GM21825 (cell line): ENCODE results near the gene GASK1A.

Experiments
- ATAC-seq: cut with Tn5 transposase; IDR thresholded peaks from one replicate; pipeline ENCODE4 v1.9.1; 2021; ENCODE audit warnings: mild to moderate bottlenecking, moderate library complexity; ENCODE audit not compliant: unreplicated experiment

Gene GASK1A

GRCh38 chr3:43013256-43013655 lies 34.1 kb downstream of the GASK1A start:
- ATAC-seq: no peak

DNA sequence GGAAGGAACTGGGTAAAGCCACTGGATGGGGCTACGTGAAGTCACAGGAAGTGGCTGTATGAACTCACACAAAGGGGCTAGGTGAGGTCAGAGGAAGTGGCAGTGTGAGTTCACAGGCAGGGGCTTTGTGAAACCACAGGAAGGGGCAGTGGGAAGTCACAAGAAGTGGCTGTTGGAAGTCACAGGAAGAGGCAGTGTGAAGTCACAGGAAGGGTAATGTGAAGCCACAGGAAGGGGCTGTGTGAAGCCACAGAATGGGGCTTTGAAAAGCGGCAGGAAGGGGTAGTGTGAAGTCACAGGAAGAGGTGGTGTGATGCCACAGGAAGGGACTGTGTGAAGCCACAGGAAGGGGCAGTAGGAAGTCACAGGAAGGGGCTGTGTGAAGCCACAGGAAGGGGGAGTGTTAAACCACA lies 34.6 kb downstream of the GASK1A start:
- ATAC-seq: no peak

GRCh38 chr3:43014241-43014640 lies 35.1 kb downstream of the GASK1A start:
- no peak for ATAC-seq

DNA sequence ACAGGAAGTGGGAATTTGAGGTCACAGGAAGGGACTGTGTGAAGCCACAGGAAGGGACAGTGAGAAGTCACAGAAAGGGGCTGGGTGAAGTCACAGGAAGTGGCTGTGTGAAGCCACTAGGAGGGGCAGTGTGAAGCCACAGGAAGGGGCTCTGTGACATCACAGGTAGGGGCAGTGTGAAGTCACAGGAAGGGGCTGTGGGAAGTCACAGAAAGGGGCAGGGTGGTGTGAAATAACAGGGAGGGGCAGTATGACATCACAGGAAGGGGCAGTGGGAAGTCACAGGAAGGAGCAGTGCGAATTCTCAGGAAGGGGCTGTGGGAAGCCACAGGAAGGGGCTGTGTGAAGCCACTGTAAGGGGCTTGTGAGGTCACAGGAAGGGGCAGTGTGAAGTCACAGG lies 35.8 kb downstream of the GASK1A start:
- no peak for ATAC-seq

- ATAC-seq: no peak
These were observed 36.5 kb downstream of the GASK1A start for GRCh38 chr3:43015572-43015971.

DNA sequence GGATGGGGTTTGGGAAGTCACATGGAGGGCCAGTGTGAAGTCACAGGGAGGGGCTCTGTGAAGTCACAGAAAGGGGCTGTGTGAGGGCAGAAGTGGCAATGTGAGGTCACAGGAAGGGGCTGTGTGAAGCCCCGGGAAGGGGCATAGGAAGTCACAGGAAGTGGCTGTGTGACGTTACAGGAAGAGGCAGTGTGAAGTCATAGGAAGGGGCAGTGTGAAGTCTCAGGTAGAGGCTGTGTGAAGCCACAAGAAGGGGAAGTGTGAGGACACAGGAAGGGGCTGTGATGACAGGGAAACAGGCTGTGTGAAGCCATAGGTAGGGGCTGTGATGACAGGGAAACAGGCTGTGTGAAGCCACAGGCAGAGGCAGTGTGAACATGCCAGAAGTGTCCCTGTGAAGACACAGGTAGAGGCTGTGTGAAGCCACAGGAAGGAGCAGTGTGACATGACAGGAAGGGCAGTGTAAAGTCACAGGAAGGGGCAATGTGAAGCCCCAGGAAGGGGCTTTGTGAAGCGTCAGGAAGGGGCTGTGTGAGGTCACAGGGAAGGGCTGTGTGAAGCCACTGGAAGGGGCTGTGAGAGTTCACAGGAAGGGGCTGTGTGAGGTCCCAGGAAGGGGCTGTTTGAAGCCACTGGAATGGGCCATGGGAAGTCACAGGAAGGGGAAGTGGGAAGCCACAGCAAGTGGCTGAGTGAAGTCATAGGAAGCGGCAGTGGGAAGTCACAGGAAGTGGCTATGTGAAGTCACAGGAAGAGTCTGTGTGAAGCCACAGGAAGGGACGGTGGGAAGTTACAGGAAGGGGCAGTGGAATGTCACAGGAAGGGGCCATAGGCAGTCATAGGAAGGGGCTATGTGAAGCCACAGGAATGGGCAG lies 37.1 kb downstream of the GASK1A start:
- ATAC-seq: no peak

DNA sequence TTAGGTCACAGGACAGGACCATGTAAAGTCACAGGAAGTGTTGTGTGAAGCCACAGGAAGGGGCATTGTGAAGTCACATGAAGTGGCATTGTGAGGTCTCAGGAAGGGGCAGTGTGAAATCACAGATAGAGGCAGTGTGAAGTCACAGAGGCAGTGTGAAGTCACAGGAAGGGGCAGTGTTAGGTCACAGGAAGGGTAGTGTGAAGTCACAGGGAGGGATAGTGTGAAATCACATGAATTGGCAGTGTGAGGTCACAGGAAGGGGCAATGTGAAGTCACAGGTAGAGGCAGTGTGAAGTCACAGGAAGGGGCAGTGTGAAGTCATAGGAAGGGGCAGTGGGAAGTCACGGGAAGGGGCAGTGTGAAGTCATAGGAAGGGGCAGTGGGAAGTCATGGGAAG lies 37.9 kb downstream of the GASK1A start:
- ATAC-seq: no peak

- ATAC-seq: no peak
These were observed 38.6 kb downstream of the GASK1A start for GRCh38 chr3:43017593-43018195.

DNA sequence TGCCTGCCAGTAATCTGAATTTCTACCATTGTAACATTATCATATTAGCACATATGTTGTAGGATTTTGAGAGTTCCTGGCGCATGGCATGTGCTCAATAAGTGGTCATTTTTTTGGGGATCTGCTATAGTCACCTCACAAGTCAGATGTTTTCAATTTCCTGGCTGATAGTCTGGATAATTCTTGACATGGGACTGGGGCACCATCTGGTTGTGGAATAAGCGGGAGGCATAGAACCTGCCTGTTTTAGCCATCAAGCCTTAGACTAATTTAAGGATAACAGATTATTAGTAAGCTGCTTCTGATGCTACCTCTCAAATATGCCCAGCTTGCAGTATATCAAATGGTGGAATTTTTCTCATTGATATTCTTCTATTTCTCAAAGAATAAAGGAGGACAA lies 39.1 kb downstream of the GASK1A start:
- ATAC-seq: no peak

DNA sequence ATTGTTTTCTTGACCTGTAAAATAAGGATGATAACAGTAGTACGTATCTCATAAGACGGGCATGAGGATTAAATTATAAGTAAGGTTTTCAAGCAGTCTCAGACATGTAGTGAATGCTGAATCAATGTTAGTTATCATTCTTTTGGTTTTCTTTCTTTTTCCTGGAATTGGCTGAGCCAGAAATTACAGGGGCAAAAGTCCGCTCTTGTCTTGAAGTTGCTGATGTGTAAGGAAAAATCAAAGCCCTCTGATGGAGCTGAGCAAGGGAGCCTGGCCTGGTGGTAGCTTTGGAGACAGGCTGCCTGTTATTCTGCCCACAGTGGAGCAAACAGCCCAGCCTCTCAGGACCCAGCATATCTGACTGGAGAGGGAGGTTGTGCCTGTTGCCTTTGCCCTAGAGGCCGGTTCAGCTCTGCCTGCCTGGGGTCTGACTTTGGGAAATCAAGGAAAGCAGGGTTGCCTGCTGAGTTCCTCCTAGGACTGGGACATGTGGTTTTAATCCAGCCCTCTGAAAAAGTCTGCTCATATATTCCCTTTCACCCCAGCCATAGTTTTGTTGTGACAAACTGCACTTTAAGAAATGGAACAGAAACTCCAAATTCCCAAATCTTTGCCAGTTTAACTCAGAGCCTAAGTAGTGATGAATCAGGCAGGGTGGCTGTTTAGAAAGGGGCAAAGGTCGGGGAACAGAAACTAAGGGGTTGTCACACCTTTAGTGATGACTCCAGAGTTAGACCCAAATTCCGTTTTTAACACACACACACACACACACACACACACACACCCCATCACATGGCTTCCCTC lies 40.1 kb downstream of the GASK1A start:
- no peak for ATAC-seq

DNA sequence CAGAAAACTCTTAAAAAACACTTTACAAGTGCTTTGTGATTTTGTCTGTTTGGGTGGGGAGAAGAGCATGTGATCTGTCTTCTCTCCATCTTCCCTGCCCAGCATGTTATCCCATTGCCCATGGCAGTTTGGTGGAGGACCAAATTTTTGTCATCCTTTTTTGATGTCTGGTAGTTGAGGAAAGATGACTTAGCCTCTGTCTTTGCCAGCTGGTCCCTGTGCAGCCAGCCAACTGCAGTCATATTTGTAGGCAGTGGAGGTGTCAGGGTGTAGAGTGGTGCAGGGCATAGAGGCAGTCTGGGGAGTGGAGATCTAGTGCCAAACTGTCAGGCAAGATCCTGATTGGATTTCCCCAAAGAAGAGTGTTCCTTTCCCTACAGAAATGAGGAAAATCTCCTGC lies 40.7 kb downstream of the GASK1A start:
- ATAC-seq: no peak

DNA sequence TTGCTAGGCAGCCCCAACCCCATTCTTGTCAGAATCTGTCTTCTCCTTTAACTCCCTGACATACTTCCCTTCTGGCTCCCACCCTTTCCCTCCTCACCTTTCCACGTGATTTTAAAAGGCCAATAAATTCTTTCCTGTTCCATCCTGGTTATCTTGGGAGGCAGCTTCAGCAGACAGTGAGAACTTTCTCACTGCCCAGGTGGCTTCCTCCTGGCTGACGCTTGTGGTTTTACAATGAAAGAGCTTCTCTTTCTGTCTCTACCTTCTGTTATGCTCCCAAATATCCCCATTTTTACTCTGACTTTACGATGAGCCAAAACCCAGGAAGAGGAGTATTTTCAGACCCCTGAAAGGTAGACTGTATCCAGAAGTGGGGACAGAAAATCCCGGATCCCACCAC lies 42.1 kb downstream of the GASK1A start:
- ATAC-seq: no peak

GRCh38 chr3:43022121-43022520 lies 43.0 kb downstream of the GASK1A start:
- ATAC-seq: no peak

DNA sequence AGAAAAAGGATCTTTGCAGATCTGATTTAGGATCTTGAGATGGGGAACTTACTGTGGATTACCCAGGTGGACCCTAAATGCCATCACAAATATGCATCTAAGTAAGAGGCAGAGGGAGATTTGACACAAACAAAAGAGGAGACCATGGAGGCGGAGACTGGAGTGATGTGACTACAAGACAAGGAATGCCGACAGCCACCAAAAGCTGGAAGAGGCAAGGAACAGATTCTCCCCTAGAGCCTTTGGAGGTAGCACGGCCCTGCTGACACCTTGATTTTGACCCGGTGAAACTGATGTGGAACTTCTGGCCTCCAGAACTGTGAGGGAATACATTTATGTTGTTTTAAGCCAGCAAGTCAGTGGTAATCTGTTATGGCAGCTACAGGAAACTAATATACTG lies 44.0 kb downstream of the GASK1A start:
- no peak for ATAC-seq

DNA sequence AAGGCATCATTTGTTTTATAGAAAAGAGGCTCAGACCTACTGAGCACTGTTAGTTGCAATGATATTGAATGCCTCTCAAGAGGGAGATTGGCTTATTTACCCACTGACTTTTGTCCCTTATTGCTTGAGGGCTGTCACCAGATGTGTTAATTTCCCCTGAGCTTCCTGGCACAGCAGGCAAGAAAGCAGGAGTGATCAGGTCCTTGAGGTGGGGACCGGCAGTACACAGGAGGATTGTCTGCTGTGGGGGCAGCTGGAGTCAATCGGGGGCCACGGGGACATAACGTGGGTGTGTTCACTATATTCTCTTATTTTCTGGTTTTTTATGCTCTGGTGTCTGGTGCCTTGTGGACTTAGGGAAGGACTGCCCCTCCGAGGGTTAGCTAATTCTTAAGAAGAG lies 44.6 kb downstream of the GASK1A start:
- ATAC-seq: no peak

- no peak for ATAC-seq
These were observed 45.2 kb downstream of the GASK1A start for GRCh38 chr3:43024181-43024885.

- ATAC-seq: no peak
These were observed 46.3 kb downstream of the GASK1A start for GRCh38 chr3:43025423-43025822.

GRCh38 chr3:43028001-43028400 lies 48.9 kb downstream of the GASK1A start:
- no peak for ATAC-seq

DNA sequence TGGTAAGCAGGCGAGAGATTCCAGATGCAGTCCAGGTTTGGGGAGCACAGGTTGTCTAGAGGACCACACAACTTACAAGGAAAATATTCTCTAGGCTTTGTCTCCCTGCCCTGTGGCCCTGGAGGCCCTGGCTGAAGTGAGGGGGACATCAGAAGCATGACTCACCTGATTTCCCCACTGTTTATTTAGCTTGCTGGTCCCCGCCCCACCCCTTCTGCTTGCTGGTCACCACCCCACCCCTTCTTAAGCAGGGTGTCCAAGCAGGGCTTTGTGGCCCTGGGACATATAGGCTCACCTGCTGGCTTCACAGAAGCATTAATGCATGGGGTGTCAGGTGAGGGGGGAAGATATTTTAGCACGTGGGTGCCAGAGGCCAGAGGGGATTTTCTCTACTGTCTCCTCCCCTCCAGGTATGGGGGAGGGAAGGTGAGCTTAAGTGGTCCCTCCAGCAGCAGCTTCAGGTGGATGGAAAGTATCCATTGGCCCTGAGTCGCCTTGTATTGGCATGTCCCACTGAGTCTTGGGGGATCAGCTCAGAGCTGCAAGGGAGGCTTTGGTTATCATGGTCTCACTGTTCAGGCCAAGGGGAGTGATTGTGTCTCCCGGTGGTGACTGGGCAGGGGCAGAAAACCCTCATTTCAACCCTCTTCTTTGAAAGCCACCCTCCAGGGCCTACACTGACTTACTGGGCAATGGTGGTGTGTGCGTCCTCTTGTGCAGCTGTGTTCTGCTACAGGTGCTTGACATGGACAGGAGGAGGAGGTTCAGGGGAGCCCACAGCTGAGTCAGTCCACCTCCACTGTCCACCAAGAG lies 49.8 kb downstream of the GASK1A start:
- ATAC-seq: no peak
